Measurements from ENCODE around the gene CCL5. TPM values are rescaled to one million over a fixed set of nuclear protein-coding genes. Genes with fewer than 3 reads are reported as not detected.

The CCL5 gene
- total and polyA plus RNA-seq, 8 donors: 2.0 to 32.2 (median 5.3) TPM; not detected in 2

- no peak for DNase-seq
- Histone ChIP-seq H3K4me1 (no peaks in the 10 kb centered on the region), H3K9me3 (no peaks in the 10 kb centered on the region), H3K4me3 (peak overlapping the region in 2 of 4 donors; percentile 17 to 28), H3K27ac (peak overlapping the region in 2 of 5 donors; percentile 19 to 20), H3K27me3 (no peaks in the 10 kb centered on the region), H3K36me3 (no peaks in the 10 kb centered on the region)
- 51 to 71% (median 62%) methylated on average over 4 of the region's 4 CpGs for WGBS, 5 donors
- no peak for TF ChIP-seq POLR2AphosphoS5 (IDR thresholded peaks at IDR 0.05)
- no peak for TF ChIP-seq CTCF (IDR thresholded peaks at IDR 0.05)
- no peak for TF ChIP-seq EP300 (IDR thresholded peaks at IDR 0.05)
- TF ChIP-seq POLR2A (IDR thresholded peaks at IDR 0.05): no peak
- intact Hi-C loops (cut with DNase I; ENCODE audit: low total_unique reads): no loop called here
These were observed 1.8 kb downstream of the CCL5 start for GRCh38 chr17:35878361-35878760.

- no peak for TF ChIP-seq EP300 (IDR thresholded peaks at IDR 0.05)
- no peaks in the 10 kb centered on the region for H3K36me3 ChIP-seq
- H3K4me3 ChIP-seq: no peak overlapping the region
- H3K9me3 ChIP-seq: no peaks in the 10 kb centered on the region
- intact Hi-C loops (cut with DNase I; ENCODE audit: low total_unique reads): no loop called here
- no peak for DNase-seq
- no peaks in the 10 kb centered on the region for H3K4me1 ChIP-seq
- no peaks in the 10 kb centered on the region for H3K27me3 ChIP-seq
- no peak overlapping the region for H3K27ac ChIP-seq
These were observed 2.7 kb downstream of the CCL5 start for GRCh38 chr17:35877345-35878029.

- Histone ChIP-seq H3K27me3 (no peaks in the 10 kb centered on the region), H3K4me3 (no peak overlapping the region), H3K9me3 (no peaks in the 10 kb centered on the region), H3K36me3 (no peaks in the 10 kb centered on the region), H3K27ac (no peak overlapping the region), H3K4me1 (no peaks in the 10 kb centered on the region)
- intact Hi-C loops (cut with DNase I; ENCODE audit: low total_unique reads): no loop called here
- no peak for DNase-seq
- TF ChIP-seq POLR2A (IDR thresholded peaks at IDR 0.05) (no peak), CTCF (IDR thresholded peaks at IDR 0.05) (no peak), EP300 (IDR thresholded peaks at IDR 0.05) (no peak)
- 74 to 84% (median 78%) methylated on average over 3 of the region's 3 CpGs for WGBS, 5 donors
These were observed 3.6 kb downstream of the CCL5 start for GRCh38 chr17:35876534-35876933.

GRCh38 chr17:35875800-35876139 is 4.4 kb downstream of the CCL5 start:
- 60 to 73% (median 71%) methylated on average over 3 of the region's 3 CpGs for WGBS, 5 donors
- H3K27ac ChIP-seq: no peak overlapping the region
- DNase-seq: no peak
- no peaks in the 10 kb centered on the region for H3K27me3 ChIP-seq
- no peak for TF ChIP-seq EP300 (IDR thresholded peaks at IDR 0.05)
- TF ChIP-seq CTCF (IDR thresholded peaks at IDR 0.05): no peak
- no peak for TF ChIP-seq POLR2AphosphoS5 (IDR thresholded peaks at IDR 0.05)
- no peak for TF ChIP-seq POLR2A (IDR thresholded peaks at IDR 0.05)
- H3K4me1 ChIP-seq: no peaks in the 10 kb centered on the region
- intact Hi-C loops (cut with DNase I; ENCODE audit: low total_unique reads): no loop called here
- H3K36me3 ChIP-seq: no peaks in the 10 kb centered on the region
- no peaks in the 10 kb centered on the region for H3K9me3 ChIP-seq
- no peak overlapping the region for H3K4me3 ChIP-seq

- Histone ChIP-seq H3K4me1 (no peaks in the 10 kb centered on the region), H3K27ac (no peak overlapping the region), H3K9me3 (no peaks in the 10 kb centered on the region), H3K27me3 (no peaks in the 10 kb centered on the region), H3K36me3 (no peaks in the 10 kb centered on the region), H3K4me3 (no peak overlapping the region)
- WGBS, 5 donors: 56 to 64% (median 58%) methylated on average over 5 of the region's 5 CpGs
- no peak for DNase-seq
- intact Hi-C loops (cut with DNase I; ENCODE audit: low total_unique reads): no loop called here
- TF ChIP-seq POLR2AphosphoS5 (IDR thresholded peaks at IDR 0.05) (no peak), EP300 (IDR thresholded peaks at IDR 0.05) (no peak), CTCF (IDR thresholded peaks at IDR 0.05) (no peak), POLR2A (IDR thresholded peaks at IDR 0.05) (no peak)
These were observed 4.9 kb downstream of the CCL5 start for GRCh38 chr17:35875072-35875799.

All from stomach (tissue), 9 donors.